Measurements from ENCODE around the gene CYP27B1.

DNA sequence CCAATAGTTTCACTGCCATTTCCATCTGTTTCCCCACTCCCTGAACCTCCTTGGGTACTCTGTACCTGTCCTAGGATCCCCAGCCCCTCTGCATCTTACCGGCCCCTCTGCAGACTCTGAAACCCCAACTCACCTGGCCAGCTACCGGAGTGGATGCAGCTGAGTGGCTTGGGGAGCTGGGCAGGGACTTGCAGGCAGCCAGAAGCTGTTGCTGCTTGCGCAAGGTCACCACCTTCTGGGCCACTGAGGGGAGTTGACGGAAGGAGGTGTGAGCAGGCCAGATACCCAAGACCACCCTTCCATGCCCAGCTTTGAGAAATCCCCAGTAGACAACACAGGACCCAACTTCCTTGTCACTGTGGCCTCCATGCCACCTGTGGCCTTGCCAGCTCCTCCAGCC, 34.6 kb downstream of the CYP27B1 start:
- TF ChIP-seq, protein P1, sequence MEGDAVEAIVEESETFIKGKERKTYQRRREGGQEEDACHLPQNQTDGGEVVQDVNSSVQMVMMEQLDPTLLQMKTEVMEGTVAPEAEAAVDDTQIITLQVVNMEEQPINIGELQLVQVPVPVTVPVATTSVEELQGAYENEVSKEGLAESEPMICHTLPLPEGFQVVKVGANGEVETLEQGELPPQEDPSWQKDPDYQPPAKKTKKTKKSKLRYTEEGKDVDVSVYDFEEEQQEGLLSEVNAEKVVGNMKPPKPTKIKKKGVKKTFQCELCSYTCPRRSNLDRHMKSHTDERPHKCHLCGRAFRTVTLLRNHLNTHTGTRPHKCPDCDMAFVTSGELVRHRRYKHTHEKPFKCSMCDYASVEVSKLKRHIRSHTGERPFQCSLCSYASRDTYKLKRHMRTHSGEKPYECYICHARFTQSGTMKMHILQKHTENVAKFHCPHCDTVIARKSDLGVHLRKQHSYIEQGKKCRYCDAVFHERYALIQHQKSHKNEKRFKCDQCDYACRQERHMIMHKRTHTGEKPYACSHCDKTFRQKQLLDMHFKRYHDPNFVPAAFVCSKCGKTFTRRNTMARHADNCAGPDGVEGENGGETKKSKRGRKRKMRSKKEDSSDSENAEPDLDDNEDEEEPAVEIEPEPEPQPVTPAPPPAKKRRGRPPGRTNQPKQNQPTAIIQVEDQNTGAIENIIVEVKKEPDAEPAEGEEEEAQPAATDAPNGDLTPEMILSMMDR (conservative IDR thresholded peaks at IDR 0.05; ENCODE audit: low read depth, low read length) = no peak
- no peak for TF ChIP-seq EZH2 (IDR thresholded peaks at IDR 0.05; ENCODE audit: borderline replicate concordance, low read depth, low read length, poor library complexity, severe bottlenecking)
